SK-N-MC (cell line): ENCODE results near the gene PC.
"Not testable (repeated sequence)": the region's sequence is repeated elsewhere in the genome, so short reads cannot be mapped to it uniquely, and the experiment has no call there.

ENCODE experiments used
- EZH2 ChIP-seq: fragments of 200-600 bp; sonication (generic); IDR thresholded peaks from one replicate; pipeline ENCODE4 v1.6.1; 2017; ENCODE audit warnings: antibody characterized with exemption
- FOXP2 ChIP-seq: optimal IDR thresholded peaks from 2 replicates; pipeline ENCODE3; 2011; ENCODE audit warnings: mild to moderate bottlenecking, moderate library complexity; ENCODE audit not compliant: insufficient read depth; ENCODE audit errors: extremely low read length, control extremely low read depth
- POLR2AphosphoS5 ChIP-seq: IDR thresholded peaks from 2 replicates; pipeline ENCODE4 v1.6.1; 2012; ENCODE audit warnings: mild to moderate bottlenecking, low read depth, low read length, borderline replicate concordance

- TF ChIP-seq POLR2AphosphoS5, EZH2, FOXP2: not testable (repeated sequence)
These were observed 47.0 kb upstream of the PC start for GRCh38 chr11:67005200-67005599.
